HG03354 (cell line): ENCODE data around the gene ATAD1.
"Not testable (repeated sequence)": the region's sequence is repeated elsewhere in the genome, so short reads cannot be mapped to it uniquely, and the experiment has no call there.

ENCODE experiments used
- ATAC-seq: cut with Tn5 transposase; IDR thresholded peaks from one replicate; pipeline ENCODE4 v1.9.1; 2021; ENCODE audit warnings: mild to moderate bottlenecking; ENCODE audit not compliant: unreplicated experiment, poor library complexity, severe bottlenecking

The ATAD1 gene

DNA sequence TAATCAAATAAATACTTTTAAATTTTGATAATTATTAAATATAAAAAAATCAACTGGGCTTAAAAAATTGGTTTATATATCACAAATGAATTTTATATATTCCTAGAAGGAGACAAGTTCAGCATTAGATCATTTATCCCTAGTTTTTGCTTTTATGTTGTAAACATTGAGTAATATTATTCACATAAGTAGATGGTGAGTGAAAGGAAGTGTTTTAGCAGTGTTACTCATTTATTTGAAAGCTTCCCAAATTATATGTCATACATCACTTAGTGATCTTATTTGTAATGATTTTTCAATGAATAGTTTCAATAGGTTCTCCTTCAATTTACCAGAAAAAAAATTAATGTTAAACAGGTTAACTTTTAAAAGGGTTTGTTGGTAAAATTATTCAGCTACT is 29.5 kb upstream of the ATAD1 start:
- ATAC-seq = no peak

DNA sequence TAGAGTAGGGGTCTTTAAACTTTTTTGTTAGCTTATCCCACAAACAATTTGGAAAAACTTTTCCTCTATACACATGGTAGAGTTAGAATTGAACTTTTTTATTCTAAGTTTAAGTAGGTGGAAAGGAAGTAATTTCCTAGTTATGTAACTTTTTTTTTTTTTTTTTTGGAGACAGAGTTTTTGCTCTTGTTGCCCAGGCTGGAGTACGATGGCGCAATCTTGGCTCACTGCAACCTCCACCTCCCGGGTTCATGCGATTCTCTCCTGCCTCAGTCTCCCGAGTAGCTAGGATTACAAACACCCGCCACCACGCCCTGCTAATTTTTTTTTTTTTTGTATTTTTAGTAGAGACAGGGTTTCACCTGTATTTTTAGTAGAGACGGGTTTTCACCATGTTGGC is 28.7 kb upstream of the ATAD1 start:
- ATAC-seq = not testable (repeated sequence)

DNA sequence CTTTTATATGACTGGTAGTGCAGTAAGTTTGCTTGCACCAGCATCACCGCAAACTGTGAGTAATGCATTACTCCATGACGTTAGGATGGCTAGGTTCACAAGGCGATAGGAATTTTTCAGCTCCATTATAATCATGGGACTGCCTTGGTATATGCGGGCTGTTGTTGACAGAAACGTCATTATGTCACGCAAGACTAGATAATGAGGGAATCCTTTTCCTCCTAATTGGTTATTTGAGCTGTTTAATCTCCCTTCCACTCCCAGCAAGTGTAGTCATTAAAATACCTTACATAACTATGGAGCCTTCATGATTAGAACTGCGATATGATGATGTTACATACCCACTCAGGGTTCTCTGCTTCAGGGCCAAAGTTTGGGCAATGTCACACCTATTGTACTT is 28.0 kb upstream of the ATAD1 start:
- no peak for ATAC-seq

DNA sequence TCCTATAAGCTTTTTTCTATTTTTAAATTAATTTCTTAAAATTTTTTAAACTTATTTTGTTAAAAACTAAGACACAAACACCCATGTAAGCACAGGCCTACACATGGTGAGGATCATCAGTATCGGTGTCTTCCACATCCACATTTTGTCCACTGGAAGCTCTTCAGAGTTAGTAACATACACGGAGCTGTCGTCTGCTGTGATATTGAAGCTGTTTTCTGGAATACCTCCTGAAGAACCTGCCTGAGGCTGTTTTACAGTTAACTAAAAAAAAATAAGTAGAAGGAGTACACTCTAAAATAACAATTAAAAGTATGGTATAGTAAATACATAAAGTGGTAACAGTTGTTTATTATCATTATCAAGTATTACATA is 27.6 kb upstream of the ATAD1 start:
- no peak for ATAC-seq

DNA sequence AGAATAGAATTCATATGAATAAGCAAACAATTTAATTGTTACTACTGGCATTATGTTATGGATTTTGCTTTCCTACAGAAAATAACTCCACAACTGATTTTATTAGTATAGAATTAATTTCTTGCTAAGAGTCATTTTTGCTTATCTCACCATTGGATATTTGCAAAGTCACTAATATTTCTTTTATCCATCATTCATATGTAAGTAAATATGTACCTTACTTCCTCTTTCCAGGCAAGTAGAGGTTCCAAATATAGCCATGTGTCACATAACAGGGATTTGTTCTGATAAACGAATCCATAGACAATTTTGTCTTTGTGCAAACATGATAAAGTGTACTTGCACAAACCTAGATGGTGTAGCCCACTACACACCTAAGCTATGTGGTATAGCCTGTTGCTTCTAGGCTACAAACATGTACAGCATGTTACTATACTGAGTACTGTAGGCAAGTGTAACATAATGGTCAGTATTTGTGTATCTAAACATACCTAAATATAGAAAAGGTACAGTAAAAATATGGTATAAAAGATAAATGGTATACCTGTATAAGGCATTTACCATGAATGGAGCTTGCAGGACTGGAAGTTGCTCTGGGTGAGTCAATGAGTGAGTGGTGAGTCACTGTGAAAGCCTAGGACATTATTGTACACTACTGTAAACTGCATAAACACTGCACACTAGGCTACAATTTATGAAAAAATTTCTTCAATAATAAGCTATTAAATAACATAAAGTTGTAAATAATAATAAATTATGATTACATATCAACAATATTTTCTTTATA is 27.0 kb upstream of the ATAD1 start:
- no peak for ATAC-seq

DNA sequence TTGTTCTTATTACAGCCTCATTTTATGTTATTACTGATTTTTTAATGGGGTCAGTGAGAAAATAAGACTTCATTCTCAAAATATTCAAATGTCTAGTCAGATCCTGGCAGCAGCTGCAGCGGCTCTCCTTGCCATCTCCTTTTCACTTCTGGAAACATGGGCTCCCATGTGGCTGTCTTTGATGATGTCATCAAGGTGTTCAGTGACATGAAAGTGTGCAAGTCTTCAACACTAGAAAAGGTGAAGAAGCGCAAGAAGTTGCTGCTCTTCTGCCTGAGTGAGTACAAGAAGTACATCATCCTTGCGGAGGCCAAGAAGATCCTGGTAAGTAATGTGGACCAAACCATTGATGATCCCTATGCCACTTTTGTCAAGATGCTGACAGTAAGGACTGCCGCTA is 25.7 kb upstream of the ATAD1 start:
- ATAC-seq = no peak

DNA sequence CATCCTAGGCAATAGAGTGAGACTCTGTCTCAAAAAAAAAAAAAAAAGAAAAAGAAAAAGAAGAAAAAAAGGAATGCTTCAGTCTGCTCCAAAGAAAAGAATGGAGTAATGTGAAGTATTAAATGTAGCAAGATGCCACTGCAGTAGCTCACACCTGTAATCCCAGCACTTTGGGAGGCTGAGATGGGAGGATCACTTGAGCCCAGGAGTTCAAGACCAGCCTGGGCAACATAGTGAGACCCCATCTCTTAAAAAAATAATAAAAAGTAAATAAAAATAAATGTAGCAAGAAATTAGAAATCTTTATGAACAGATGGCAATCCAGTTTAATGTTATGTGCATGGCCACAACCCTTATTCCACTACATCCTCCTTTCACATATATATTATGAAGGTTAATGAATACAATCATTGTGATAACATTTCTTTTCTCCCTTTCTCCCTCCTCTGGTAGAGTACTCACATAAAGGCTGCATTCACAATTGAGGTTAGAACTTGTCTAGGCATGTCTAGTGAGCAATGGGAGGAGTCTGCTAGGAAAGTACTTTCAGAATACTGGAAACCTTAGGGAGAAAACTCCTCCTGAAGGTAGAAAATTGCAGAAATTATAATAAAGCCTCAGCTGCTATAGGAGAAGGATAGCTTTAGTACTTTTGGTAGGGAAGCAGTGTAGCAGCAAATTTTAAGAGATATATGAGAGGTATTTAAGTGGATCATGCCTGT is 24.9 kb upstream of the ATAD1 start:
- ATAC-seq = no peak

DNA sequence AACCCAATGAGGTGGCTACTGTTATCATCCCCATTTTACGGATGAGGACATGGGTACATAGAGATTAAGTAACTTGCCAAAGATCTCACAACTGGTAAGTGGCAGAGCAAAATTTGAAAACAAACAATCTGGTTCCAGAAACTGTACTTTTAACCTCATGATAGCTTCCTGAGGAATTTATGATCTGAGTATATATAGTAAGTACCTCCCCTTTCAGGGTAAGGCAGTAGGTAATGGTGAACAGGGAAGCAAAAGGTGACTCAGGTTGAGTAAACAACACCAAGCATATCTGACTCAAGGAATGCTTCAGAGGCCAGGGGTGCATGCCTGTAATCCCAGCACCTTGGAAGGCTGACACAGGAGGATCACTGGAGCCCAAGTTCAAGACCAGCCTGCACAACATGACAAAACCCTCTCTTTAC is 24.2 kb upstream of the ATAD1 start:
- ATAC-seq = no peak

DNA sequence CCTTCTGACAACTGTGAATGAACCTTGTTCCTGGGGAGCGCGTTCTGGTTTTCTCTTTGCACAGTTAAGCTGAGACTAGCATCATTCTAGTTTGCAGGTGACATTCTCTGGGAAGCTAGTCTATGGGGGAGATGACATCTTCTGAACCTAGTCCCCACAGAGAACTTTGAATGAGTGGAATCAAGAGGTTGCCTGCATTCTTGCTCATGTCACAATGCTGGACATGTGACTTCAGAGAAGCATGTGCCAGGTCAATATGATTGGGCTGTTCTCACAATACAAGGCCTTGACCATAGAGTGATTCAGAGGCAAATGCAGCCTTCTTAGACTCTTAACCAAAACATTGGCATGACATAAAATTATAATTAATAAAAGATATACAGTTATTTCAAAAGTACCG is 23.2 kb upstream of the ATAD1 start:
- ATAC-seq = no peak

DNA sequence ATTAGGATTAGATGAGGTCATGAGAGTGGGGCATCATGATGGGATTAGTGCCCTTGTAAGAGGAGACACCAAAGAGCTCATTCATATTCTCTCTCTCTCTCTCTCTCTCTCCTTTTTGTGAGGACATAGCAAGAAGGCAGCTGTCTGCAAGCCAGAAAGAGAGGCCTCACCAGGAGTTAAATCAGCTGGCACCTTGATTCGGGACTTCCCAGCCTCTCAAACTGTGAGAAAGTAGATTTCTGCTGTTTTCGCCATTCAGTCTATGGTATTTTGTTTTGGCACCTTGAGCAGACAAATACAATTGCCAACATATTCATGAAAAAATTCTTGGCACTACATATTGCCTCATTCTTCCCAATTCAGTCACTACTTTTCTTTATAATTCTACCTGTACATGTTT is 20.6 kb upstream of the ATAD1 start:
- no peak for ATAC-seq

DNA sequence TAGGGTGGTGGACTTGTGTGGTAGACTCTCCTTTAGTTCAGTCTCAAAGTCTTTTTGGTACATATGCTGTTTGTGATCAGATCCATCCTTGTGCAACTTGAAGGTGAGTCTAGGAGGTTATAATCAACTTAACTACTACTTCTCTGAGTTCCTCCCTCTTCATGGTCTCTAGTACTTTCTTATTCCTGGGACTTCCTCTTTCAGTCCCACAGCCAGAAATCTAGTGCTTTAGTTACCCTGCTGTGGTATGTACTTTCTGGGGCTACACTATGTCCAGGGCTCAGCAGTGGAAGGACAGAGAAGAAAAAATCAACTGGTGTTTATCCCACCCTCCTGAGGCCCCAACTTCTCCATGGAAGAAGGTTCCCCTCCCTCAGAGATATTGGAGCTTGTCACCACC is 19.4 kb upstream of the ATAD1 start:
- no peak for ATAC-seq

DNA sequence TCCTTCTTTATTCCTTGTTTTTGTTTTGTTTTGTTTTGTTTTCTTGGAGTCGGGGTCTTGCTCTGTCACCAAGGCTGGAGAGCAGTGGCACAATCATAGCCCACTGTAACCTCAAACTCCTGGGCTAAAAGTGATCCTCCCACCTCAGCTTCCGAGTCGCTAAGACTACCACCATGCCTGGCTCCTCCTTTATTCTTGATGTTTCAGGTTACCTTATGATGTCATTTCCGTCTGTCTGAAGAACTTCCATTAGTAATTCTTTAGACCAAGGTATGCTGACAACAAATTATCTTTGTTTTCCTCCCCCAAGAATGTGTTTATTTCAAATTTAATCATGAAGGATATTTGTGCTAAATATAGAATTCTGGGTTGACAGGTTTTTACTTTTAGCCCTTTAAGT is 18.1 kb upstream of the ATAD1 start:
- ATAC-seq = no peak

DNA sequence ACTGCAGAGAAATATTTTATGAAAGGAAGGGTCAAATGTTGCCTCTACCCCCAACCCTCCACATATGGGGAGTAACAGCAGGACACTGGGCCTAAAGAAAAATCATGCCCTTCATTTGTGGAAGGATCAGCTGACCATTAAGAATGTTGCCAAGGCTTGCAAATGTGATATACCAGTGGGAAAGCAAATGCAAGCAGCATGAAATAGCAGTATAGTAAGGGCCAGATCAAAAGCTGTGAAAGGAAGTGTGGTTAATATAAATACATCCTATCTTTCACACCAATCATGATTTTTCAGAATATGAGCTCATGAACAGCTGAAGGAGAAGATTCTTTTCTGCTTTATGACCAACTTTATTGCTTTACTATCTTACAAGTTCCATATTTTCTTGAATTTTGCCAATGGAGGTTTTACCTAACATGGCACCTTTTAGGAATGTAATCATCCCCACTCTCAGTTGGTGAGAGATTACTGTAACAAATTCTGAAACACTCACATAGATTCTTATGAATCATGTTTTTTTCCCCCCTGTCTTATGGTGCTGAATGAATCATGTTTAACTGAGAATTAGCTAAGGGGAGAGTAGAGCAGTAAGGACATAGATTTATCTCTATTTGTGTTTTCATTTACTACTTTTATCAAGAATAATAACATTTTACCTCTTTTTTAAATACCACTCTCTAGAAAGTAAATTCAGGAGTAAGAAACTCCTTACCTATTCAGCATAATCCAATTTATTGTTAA is 12.1 kb upstream of the ATAD1 start:
- no peak for ATAC-seq

DNA sequence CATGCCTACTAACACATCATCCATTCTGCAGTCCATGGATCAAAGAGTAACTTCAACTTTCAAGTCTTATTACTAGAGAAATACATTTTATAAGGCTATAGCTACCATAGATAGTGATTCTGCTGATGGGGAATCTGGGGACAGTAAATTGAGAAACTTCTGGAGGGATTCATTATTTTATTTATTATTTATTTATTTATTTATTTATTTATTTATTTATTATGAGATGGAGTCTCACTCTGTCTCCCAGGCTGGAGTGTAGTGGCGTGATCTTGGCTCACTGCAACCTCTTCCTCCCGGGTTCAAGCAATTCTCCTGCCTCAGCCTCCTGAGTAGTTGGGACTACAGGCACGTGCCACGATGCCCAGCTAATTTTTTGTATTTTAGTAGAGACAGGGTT is 11.0 kb upstream of the ATAD1 start:
- ATAC-seq = not testable (repeated sequence)

DNA sequence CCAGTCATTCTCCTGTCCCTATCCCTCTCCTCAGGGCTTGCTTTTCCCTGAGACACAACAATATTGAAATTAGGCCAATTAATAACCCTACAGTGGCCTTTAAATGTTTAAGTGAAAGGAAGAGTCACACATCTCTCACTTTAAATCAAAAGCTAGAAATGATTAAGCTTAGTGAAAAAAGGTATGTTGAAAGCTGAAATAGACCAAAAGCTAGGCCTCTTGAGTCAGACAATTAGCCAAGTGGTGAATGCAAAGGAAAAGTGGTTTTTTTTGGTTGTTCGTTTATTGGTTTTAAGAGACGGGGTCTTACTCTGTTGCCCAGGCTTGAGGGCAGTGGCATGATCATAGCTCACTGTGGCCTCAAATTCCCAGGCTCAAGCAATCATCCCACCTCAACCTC is 9.7 kb upstream of the ATAD1 start:
- no peak for ATAC-seq

DNA sequence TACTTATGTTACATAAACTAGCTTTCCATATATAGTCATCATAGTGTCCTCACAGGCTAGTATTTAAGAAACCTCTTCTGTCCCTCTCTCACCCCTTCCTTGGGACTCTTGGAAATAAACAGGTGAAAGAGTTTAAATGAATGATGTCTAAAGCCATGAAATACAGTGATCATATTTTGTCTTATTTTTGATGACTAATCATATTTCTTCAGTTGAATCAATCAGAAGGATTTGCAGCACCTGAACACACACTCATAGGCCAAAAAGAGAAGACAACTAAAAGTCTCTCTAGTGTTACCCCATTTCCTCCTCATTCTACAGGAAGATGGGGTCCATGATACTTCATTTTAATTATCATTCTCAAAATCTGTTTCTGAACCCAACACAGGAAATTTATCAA is 8.6 kb upstream of the ATAD1 start:
- ATAC-seq = no peak

DNA sequence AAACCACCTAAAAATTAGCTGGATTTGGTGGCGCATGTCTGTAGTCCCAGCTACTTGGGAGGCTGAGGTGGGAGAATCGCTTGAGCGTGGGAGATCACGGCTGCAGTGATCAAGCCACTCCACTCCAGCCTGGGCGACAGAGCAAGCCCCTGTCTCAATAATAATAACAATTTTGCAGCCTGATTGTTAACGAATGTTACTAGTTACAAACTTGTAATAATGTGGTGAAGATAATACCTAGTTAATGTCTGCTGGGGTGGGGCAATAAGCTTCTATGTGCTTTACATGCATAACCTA is 1.2 kb upstream of the ATAD1 start:
- no peak for ATAC-seq

DNA sequence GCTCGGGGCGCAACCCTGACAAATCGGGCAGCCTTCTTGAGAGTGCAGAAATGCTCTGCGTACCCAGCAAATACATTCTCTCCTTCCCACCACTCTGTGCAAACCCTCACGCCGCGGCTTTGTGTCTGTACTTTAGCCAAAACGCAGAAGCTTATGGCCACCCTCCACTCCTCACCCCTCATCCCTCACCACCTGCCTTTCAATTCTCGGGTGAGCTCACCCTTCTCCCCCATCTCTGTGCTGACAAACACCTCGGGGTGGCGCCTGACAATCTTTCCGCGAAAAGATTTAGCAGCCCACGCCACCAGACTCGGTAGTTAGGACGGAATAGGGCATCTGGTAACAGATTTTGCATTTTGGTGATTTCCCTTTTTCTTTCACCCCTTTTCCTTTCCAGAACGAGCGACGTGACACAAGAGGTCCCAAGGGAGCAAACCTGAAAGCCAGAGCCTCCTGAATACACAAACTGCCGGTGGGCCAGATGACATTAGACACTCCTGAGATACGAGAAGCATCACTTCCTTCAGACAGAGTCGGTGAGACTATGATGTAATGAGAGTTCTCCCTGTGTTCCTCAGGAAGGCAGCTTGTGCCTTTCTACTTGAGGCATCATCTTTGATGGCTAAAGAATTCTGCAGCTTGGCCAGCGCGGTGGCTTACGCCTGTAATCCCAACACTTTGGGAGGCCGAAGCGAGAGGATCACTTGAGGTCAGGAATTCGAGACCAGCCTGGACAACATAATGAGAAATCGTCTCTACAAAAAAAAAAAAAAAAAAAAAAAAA is 671 bp upstream of the ATAD1 start:
- peak; percentile 59 for ATAC-seq

DNA sequence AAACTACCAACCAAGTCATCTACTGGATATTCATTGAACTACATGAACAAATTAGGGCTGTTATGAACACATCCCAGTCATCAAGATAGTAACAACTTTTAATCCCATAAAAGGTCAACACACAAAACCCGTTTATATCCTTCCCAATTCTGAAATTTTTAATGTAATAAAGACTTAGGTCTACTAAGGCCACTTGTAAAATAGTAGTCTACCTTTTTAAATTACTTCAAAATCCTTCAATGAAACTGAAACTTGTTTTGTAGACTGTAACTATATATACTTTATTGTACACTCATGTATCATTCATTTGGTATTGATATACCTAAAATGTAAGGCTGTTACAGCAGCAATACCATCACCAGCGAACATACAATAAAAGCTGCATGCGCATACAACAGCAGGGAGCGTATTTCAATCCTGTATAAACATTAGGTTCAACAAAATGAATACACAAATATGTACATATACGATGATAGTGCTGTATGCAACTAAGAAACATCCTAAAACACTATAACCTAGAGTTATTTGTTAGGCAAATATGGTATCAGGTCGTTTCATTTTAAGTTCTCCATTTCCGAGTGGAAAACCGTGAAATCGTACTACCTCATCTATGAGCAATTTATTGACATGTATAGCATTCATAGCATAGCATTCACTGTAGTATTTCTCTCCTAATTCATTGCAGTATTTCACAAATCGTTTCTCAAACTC is 973 bp downstream of the ATAD1 start:
- peak; percentile 4 for ATAC-seq
